ENCODE measurements around the gene MBNL3. TPM values are rescaled to one million over a fixed set of nuclear protein-coding genes. Genes with fewer than 3 reads are reported as not detected.

The MBNL3 gene
- total RNA-seq, 1 experiment from 2014 or later: 4.0 TPM

GRCh38 chrX:132367314-132367713, 121.5 kb downstream of the MBNL3 start:
- Mint-ChIP-seq H3K27ac (no peak overlapping the region), H3K9me3 (no peaks in the 10 kb centered on the region), H3K36me3 (no peaks in the 10 kb centered on the region), H3K4me1 (peaks cover 21% of the 10 kb centered on the region), H3K27me3 (ENCODE audit: low read depth) (peaks cover 92% of the 10 kb centered on the region), H3K4me3 (no peak overlapping the region)
- TF ChIP-seq NR2C2 (CRISPR knock-in tag; IDR thresholded peaks at IDR 0.05): no peak
- TF ChIP-seq, protein P1, sequence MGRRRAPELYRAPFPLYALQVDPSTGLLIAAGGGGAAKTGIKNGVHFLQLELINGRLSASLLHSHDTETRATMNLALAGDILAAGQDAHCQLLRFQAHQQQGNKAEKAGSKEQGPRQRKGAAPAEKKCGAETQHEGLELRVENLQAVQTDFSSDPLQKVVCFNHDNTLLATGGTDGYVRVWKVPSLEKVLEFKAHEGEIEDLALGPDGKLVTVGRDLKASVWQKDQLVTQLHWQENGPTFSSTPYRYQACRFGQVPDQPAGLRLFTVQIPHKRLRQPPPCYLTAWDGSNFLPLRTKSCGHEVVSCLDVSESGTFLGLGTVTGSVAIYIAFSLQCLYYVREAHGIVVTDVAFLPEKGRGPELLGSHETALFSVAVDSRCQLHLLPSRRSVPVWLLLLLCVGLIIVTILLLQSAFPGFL (CRISPR knock-in tag; IDR thresholded peaks at IDR 0.05; ENCODE audit: borderline replicate concordance): no peak
- TF ChIP-seq MYBL2 (CRISPR knock-in tag; IDR thresholded peaks at IDR 0.05): no peak
- no peak for TF ChIP-seq SMAD3 (CRISPR knock-in tag; IDR thresholded peaks at IDR 0.05; ENCODE audit: borderline replicate concordance)
- TF ChIP-seq SP1 (CRISPR knock-in tag; conservative IDR thresholded peaks at IDR 0.05): no peak
- no peak for TF ChIP-seq ATF3 (CRISPR knock-in tag; conservative IDR thresholded peaks at IDR 0.05)
- TF ChIP-seq ZNF423 (CRISPR knock-in tag; IDR thresholded peaks at IDR 0.05): no peak
- ChIA-PET CTCF (interaction anchor here (0.7 to 1.3 kb wide), 3 partner anchors 9 to 248 kb away, joined by 3 to 6 read pairs (median 3); no protein-coding TSS in a partner anchor), POLR2A (no interaction called here)
- ATAC-seq (peak; percentile 50; the same call in 1 of the 2 replicates), DNase-seq (ENCODE audit: low spot score) (no peak)

GRCh38 chrX:132365490-132365889, 123.3 kb downstream of the MBNL3 start:
- ATAC-seq (no peak), DNase-seq (ENCODE audit: low spot score) (no peak)
- Mint-ChIP-seq H3K36me3 (no peaks in the 10 kb centered on the region), H3K9me3 (no peaks in the 10 kb centered on the region), H3K4me3 (no peak overlapping the region), H3K27me3 (ENCODE audit: low read depth) (peaks cover 100% of the 10 kb centered on the region), H3K27ac (no peak overlapping the region), H3K4me1 (peaks cover 21% of the 10 kb centered on the region)
- CTCF ChIA-PET: no interaction called here
- POLR2A ChIA-PET: no interaction called here
- TF ChIP-seq KAT7 (CRISPR knock-in tag; IDR thresholded peaks at IDR 0.05; ENCODE audit: borderline replicate concordance): no peak
- TF ChIP-seq, protein P2, sequence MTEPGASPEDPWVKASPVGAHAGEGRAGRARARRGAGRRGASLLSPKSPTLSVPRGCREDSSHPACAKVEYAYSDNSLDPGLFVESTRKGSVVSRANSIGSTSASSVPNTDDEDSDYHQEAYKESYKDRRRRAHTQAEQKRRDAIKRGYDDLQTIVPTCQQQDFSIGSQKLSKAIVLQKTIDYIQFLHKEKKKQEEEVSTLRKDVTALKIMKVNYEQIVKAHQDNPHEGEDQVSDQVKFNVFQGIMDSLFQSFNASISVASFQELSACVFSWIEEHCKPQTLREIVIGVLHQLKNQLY (CRISPR knock-in tag; IDR thresholded peaks at IDR 0.05): no peak
- TF ChIP-seq ZNF263 (CRISPR knock-in tag; IDR thresholded peaks at IDR 0.05; ENCODE audit: low read depth): no peak
- TF ChIP-seq EMX1 (CRISPR knock-in tag; IDR thresholded peaks at IDR 0.05): no peak
- TF ChIP-seq E2F1 (CRISPR knock-in tag; IDR thresholded peaks at IDR 0.05): no peak
- TF ChIP-seq, protein P3, sequence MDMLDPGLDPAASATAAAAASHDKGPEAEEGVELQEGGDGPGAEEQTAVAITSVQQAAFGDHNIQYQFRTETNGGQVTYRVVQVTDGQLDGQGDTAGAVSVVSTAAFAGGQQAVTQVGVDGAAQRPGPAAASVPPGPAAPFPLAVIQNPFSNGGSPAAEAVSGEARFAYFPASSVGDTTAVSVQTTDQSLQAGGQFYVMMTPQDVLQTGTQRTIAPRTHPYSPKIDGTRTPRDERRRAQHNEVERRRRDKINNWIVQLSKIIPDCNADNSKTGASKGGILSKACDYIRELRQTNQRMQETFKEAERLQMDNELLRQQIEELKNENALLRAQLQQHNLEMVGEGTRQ (CRISPR knock-in tag; IDR thresholded peaks at IDR 0.05): no peak
- TF ChIP-seq, protein P4, sequence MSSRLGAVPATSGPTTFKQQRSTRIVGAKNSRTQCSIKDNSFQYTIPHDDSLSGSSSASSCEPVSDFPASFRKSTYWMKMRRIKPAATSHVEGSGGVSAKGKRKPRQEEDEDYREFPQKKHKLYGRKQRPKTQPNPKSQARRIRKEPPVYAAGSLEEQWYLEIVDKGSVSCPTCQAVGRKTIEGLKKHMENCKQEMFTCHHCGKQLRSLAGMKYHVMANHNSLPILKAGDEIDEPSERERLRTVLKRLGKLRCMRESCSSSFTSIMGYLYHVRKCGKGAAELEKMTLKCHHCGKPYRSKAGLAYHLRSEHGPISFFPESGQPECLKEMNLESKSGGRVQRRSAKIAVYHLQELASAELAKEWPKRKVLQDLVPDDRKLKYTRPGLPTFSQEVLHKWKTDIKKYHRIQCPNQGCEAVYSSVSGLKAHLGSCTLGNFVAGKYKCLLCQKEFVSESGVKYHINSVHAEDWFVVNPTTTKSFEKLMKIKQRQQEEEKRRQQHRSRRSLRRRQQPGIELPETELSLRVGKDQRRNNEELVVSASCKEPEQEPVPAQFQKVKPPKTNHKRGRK (CRISPR knock-in tag; IDR thresholded peaks at IDR 0.05; ENCODE audit: borderline replicate concordance): no peak
- no peak for TF ChIP-seq ZNF396 (CRISPR knock-in tag; IDR thresholded peaks at IDR 0.05; ENCODE audit: borderline replicate concordance)
- no peak for TF ChIP-seq ETV6 (CRISPR knock-in tag; IDR thresholded peaks at IDR 0.05)
- TF ChIP-seq, protein P1 (CRISPR knock-in tag; IDR thresholded peaks at IDR 0.05; ENCODE audit: borderline replicate concordance): no peak
- TF ChIP-seq NR2C2 (CRISPR knock-in tag; IDR thresholded peaks at IDR 0.05): no peak
- no peak for TF ChIP-seq ATF3 (CRISPR knock-in tag; conservative IDR thresholded peaks at IDR 0.05)
- TF ChIP-seq USF1 (CRISPR knock-in tag; IDR thresholded peaks at IDR 0.05): no peak
- TF ChIP-seq ZNF232 (CRISPR knock-in tag; IDR thresholded peaks at IDR 0.05): no peak
- TF ChIP-seq ZNF416 (CRISPR knock-in tag; IDR thresholded peaks at IDR 0.05): no peak
- TF ChIP-seq FOXP1 (CRISPR knock-in tag; IDR thresholded peaks at IDR 0.05; ENCODE audit: borderline replicate concordance): no peak
- TF ChIP-seq SMAD4 (CRISPR knock-in tag; IDR thresholded peaks at IDR 0.05): no peak
- TF ChIP-seq ATF2 (CRISPR knock-in tag; IDR thresholded peaks at IDR 0.05; ENCODE audit: borderline replicate concordance, low read depth): no peak
